Measurements from ENCODE around the gene DNAJA1.

DNA sequence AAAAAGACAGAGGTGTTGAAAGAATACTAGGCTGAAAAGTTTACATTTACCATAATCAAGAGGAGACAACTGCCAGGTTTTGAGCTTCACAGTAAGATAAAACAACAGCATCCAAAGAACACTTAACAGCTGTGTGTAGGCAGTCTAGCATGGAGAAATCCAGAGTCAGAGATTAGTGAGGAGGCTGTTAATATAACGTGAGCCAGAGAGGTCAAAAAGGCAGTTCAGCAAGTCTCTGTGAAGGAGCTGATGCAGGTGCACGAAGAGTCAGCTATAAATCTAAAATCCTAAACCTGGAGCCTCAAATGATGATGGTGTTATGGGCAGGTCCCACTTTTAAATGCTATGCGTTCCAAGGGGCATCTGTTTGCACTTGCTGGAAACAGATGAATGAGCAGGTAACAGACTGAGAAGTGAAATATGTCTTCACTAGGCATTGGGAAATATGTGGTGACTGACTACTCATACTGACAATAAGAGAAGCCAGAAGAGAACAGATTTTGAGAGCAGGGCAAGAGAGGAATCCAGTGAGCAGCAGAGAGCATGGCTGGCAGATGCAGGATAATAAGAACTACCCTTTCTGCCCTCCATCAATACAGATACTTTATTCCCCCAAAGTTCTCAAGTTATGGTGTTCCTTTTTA, 32.4 kb upstream of the DNAJA1 start:
- no peak for TF ChIP-seq POLR2A (IDR thresholded peaks at IDR 0.05)
- TF ChIP-seq, protein P1, sequence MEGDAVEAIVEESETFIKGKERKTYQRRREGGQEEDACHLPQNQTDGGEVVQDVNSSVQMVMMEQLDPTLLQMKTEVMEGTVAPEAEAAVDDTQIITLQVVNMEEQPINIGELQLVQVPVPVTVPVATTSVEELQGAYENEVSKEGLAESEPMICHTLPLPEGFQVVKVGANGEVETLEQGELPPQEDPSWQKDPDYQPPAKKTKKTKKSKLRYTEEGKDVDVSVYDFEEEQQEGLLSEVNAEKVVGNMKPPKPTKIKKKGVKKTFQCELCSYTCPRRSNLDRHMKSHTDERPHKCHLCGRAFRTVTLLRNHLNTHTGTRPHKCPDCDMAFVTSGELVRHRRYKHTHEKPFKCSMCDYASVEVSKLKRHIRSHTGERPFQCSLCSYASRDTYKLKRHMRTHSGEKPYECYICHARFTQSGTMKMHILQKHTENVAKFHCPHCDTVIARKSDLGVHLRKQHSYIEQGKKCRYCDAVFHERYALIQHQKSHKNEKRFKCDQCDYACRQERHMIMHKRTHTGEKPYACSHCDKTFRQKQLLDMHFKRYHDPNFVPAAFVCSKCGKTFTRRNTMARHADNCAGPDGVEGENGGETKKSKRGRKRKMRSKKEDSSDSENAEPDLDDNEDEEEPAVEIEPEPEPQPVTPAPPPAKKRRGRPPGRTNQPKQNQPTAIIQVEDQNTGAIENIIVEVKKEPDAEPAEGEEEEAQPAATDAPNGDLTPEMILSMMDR (IDR thresholded peaks at IDR 0.05), result no peak
